Stimulated activated CD8-positive, alpha-beta memory T cell treated with anti-CD3 and anti-CD28 coated beads, Interleukin-4, amount 100 ng/mL, for 48 hours (primary cell): ENCODE data around the gene USP36.
A peak's percentile ranks its signal among the peaks of the same experiment; 100 is the strongest.
"Not testable (repeated sequence)": the region's sequence is repeated elsewhere in the genome, so short reads cannot be mapped to it uniquely, and the experiment has no call there.

Experiments used
- DNase-seq: peaks from one replicate; pipeline ENCODE4 v3.0.0-alpha.2; 2020

The USP36 gene

GRCh38 chr17:78870621-78871020 lies 30.0 kb upstream of the USP36 start:
- no peak for DNase-seq

- no peak for DNase-seq
These were observed 27.8 kb upstream of the USP36 start for GRCh38 chr17:78868391-78868790.

GRCh38 chr17:78867046-78867445 lies 26.4 kb upstream of the USP36 start:
- not testable (repeated sequence) for DNase-seq

GRCh38 chr17:78865682-78866390 lies 25.2 kb upstream of the USP36 start:
- DNase-seq, result peak; percentile 83

- no peak for DNase-seq
These were observed 23.5 kb upstream of the USP36 start for GRCh38 chr17:78864117-78864516.

- no peak for DNase-seq
These were observed 21.7 kb upstream of the USP36 start for GRCh38 chr17:78862073-78863023.

- DNase-seq, result no peak
These were observed 20.6 kb upstream of the USP36 start for GRCh38 chr17:78861229-78861628.

- DNase-seq, result no peak
These were observed 18.4 kb upstream of the USP36 start for GRCh38 chr17:78859051-78859450.

GRCh38 chr17:78857266-78857665 lies 16.7 kb upstream of the USP36 start:
- no peak for DNase-seq

GRCh38 chr17:78855561-78856165 lies 15.0 kb upstream of the USP36 start:
- no peak for DNase-seq

- no peak for DNase-seq
These were observed 13.9 kb upstream of the USP36 start for GRCh38 chr17:78854508-78854907.

- DNase-seq, result no peak
These were observed 13.3 kb upstream of the USP36 start for GRCh38 chr17:78853926-78854394.

GRCh38 chr17:78852709-78853121 lies 12.1 kb upstream of the USP36 start:
- no peak for DNase-seq

- no peak for DNase-seq
These were observed 8.4 kb upstream of the USP36 start for GRCh38 chr17:78849026-78849425.

- no peak for DNase-seq
These were observed 6.4 kb upstream of the USP36 start for GRCh38 chr17:78847052-78847451.

- no peak for DNase-seq
These were observed 3.8 kb upstream of the USP36 start for GRCh38 chr17:78844301-78845005.

- DNase-seq, result peak; percentile 72
These were observed 2.4 kb upstream of the USP36 start for GRCh38 chr17:78842881-78843565.

GRCh38 chr17:78840530-78840779 lies 159 bp downstream of the USP36 start:
- no peak for DNase-seq

GRCh38 chr17:78839762-78840529 lies 668 bp downstream of the USP36 start:
- peak; percentile 61 for DNase-seq

- DNase-seq, result no peak
These were observed 1.3 kb downstream of the USP36 start for GRCh38 chr17:78839235-78839761.

GRCh38 chr17:78838574-78839005 lies 2.0 kb downstream of the USP36 start:
- no peak for DNase-seq
